ENCODE measurements around the gene AMOTL1.

AMOTL1 gene

GRCh38 chr11:94871491-94872185, 103.5 kb downstream of the AMOTL1 start:
- Histone ChIP-seq H3K36me3 (ENCODE audit: control insufficient read depth, insufficient read depth, low read length) (peaks cover 63% of the 10 kb centered on the region), H3K9ac (ENCODE audit: low read depth, low read length) (no peak overlapping the region), H3K4me1 (ENCODE audit: control insufficient read depth, insufficient read depth, low read length) (peaks cover 11% of the 10 kb centered on the region; the same call in 1 of the 2 replicates), H3K9me3 (ENCODE audit: control insufficient read depth, insufficient read depth, low read length) (no peaks in the 10 kb centered on the region), H3K4me3 (ENCODE audit: low read depth, low read length) (no peak overlapping the region), H3K27ac (ENCODE audit: low read depth, low read length) (no peak overlapping the region), H3K27me3 (ENCODE audit: control insufficient read depth, insufficient read depth, low read length) (no peaks in the 10 kb centered on the region)

- H3K27me3 ChIP-seq (ENCODE audit: control insufficient read depth, insufficient read depth, low read length): no peaks in the 10 kb centered on the region
- H3K9me3 ChIP-seq (ENCODE audit: control insufficient read depth, insufficient read depth, low read length): no peaks in the 10 kb centered on the region
- no peak overlapping the region for H3K27ac ChIP-seq (ENCODE audit: low read depth, low read length)
- peaks cover 52% of the 10 kb centered on the region for H3K36me3 ChIP-seq (ENCODE audit: control insufficient read depth, insufficient read depth, low read length)
- H3K4me1 ChIP-seq (ENCODE audit: control insufficient read depth, insufficient read depth, low read length): 0 out of 2 replicates have a peak, but pooled peaks cover 3% of the 10 kb centered on the region
- H3K4me3 ChIP-seq (ENCODE audit: low read depth, low read length): no peak overlapping the region
- H3K9ac ChIP-seq (ENCODE audit: low read depth, low read length): no peak overlapping the region
These were observed 105.9 kb downstream of the AMOTL1 start for GRCh38 chr11:94873916-94874540.

GRCh38 chr11:94876222-94876621, 108.1 kb downstream of the AMOTL1 start:
- Histone ChIP-seq H3K4me3 (ENCODE audit: low read depth, low read length) (no peak overlapping the region), H3K36me3 (ENCODE audit: control insufficient read depth, insufficient read depth, low read length) (peaks cover 32% of the 10 kb centered on the region), H3K27ac (ENCODE audit: low read depth, low read length) (peak overlapping the region; percentile 26), H3K4me1 (ENCODE audit: control insufficient read depth, insufficient read depth, low read length) (0 out of 2 replicates have a peak, but pooled peaks cover 3% of the 10 kb centered on the region), H3K9me3 (ENCODE audit: control insufficient read depth, insufficient read depth, low read length) (no peaks in the 10 kb centered on the region), H3K27me3 (ENCODE audit: control insufficient read depth, insufficient read depth, low read length) (no peaks in the 10 kb centered on the region), H3K9ac (ENCODE audit: low read depth, low read length) (no peak overlapping the region)

- 0 out of 2 replicates have a peak, but pooled peaks cover 3% of the 10 kb centered on the region for H3K4me1 ChIP-seq (ENCODE audit: control insufficient read depth, insufficient read depth, low read length)
- peak overlapping the region; percentile 66 for H3K27ac ChIP-seq (ENCODE audit: low read depth, low read length)
- no peak overlapping the region for H3K4me3 ChIP-seq (ENCODE audit: low read depth, low read length)
- H3K27me3 ChIP-seq (ENCODE audit: control insufficient read depth, insufficient read depth, low read length): no peaks in the 10 kb centered on the region
- H3K36me3 ChIP-seq (ENCODE audit: control insufficient read depth, insufficient read depth, low read length): peaks cover 26% of the 10 kb centered on the region
- H3K9ac ChIP-seq (ENCODE audit: low read depth, low read length): no peak overlapping the region
- no peaks in the 10 kb centered on the region for H3K9me3 ChIP-seq (ENCODE audit: control insufficient read depth, insufficient read depth, low read length)
These were observed 108.7 kb downstream of the AMOTL1 start for GRCh38 chr11:94876645-94877442.

- H3K9ac ChIP-seq (ENCODE audit: low read depth, low read length): no peak overlapping the region
- no peaks in the 10 kb centered on the region for H3K27me3 ChIP-seq (ENCODE audit: control insufficient read depth, insufficient read depth, low read length)
- H3K4me1 ChIP-seq (ENCODE audit: control insufficient read depth, insufficient read depth, low read length): 0 out of 2 replicates have a peak, but pooled peaks cover 3% of the 10 kb centered on the region
- no peaks in the 10 kb centered on the region for H3K9me3 ChIP-seq (ENCODE audit: control insufficient read depth, insufficient read depth, low read length)
- H3K27ac ChIP-seq (ENCODE audit: low read depth, low read length): no peak overlapping the region
- H3K36me3 ChIP-seq (ENCODE audit: control insufficient read depth, insufficient read depth, low read length): peaks cover 19% of the 10 kb centered on the region
- H3K4me3 ChIP-seq (ENCODE audit: low read depth, low read length): no peak overlapping the region
These were observed 109.5 kb downstream of the AMOTL1 start for GRCh38 chr11:94877443-94878200.

GRCh38 chr11:94879006-94879405, 110.8 kb downstream of the AMOTL1 start:
- no peaks in the 10 kb centered on the region for H3K9me3 ChIP-seq (ENCODE audit: control insufficient read depth, insufficient read depth, low read length)
- no peak overlapping the region for H3K4me3 ChIP-seq (ENCODE audit: low read depth, low read length)
- H3K36me3 ChIP-seq (ENCODE audit: control insufficient read depth, insufficient read depth, low read length): peaks cover 19% of the 10 kb centered on the region
- H3K27ac ChIP-seq (ENCODE audit: low read depth, low read length): no peak overlapping the region
- H3K9ac ChIP-seq (ENCODE audit: low read depth, low read length): no peak overlapping the region
- 0 out of 2 replicates have a peak, but pooled peaks cover 3% of the 10 kb centered on the region for H3K4me1 ChIP-seq (ENCODE audit: control insufficient read depth, insufficient read depth, low read length)
- no peaks in the 10 kb centered on the region for H3K27me3 ChIP-seq (ENCODE audit: control insufficient read depth, insufficient read depth, low read length)

- Histone ChIP-seq H3K9me3 (ENCODE audit: control insufficient read depth, insufficient read depth, low read length) (no peaks in the 10 kb centered on the region), H3K36me3 (ENCODE audit: control insufficient read depth, insufficient read depth, low read length) (peaks cover 26% of the 10 kb centered on the region), H3K4me3 (ENCODE audit: low read depth, low read length) (no peak overlapping the region), H3K27ac (ENCODE audit: low read depth, low read length) (no peak overlapping the region), H3K4me1 (ENCODE audit: control insufficient read depth, insufficient read depth, low read length) (0 out of 2 replicates have a peak, but pooled peaks cover 3% of the 10 kb centered on the region), H3K27me3 (ENCODE audit: control insufficient read depth, insufficient read depth, low read length) (no peaks in the 10 kb centered on the region), H3K9ac (ENCODE audit: low read depth, low read length) (no peak overlapping the region)
These were observed 112.1 kb downstream of the AMOTL1 start for GRCh38 chr11:94880216-94880615.

- Histone ChIP-seq H3K9ac (ENCODE audit: low read depth, low read length) (no peak overlapping the region), H3K27ac (ENCODE audit: low read depth, low read length) (no peak overlapping the region), H3K4me1 (ENCODE audit: control insufficient read depth, insufficient read depth, low read length) (no peaks in the 10 kb centered on the region), H3K9me3 (ENCODE audit: control insufficient read depth, insufficient read depth, low read length) (no peaks in the 10 kb centered on the region), H3K4me3 (ENCODE audit: low read depth, low read length) (no peak overlapping the region), H3K36me3 (ENCODE audit: control insufficient read depth, insufficient read depth, low read length) (peaks cover 7% of the 10 kb centered on the region), H3K27me3 (ENCODE audit: control insufficient read depth, insufficient read depth, low read length) (no peaks in the 10 kb centered on the region)
These were observed 114.8 kb downstream of the AMOTL1 start for GRCh38 chr11:94882931-94883330.

- H3K9me3 ChIP-seq (ENCODE audit: control insufficient read depth, insufficient read depth, low read length): no peaks in the 10 kb centered on the region
- H3K4me3 ChIP-seq (ENCODE audit: low read depth, low read length): no peak overlapping the region
- H3K36me3 ChIP-seq (ENCODE audit: control insufficient read depth, insufficient read depth, low read length): peaks cover 7% of the 10 kb centered on the region
- H3K9ac ChIP-seq (ENCODE audit: low read depth, low read length): no peak overlapping the region
- H3K27ac ChIP-seq (ENCODE audit: low read depth, low read length): no peak overlapping the region
- H3K4me1 ChIP-seq (ENCODE audit: control insufficient read depth, insufficient read depth, low read length): no peaks in the 10 kb centered on the region
- no peaks in the 10 kb centered on the region for H3K27me3 ChIP-seq (ENCODE audit: control insufficient read depth, insufficient read depth, low read length)
These were observed 115.7 kb downstream of the AMOTL1 start for GRCh38 chr11:94883878-94884277.

GRCh38 chr11:94884376-94884775, 116.2 kb downstream of the AMOTL1 start:
- H3K9me3 ChIP-seq (ENCODE audit: control insufficient read depth, insufficient read depth, low read length): no peaks in the 10 kb centered on the region
- H3K27me3 ChIP-seq (ENCODE audit: control insufficient read depth, insufficient read depth, low read length): no peaks in the 10 kb centered on the region
- H3K4me3 ChIP-seq (ENCODE audit: low read depth, low read length): no peak overlapping the region
- no peak overlapping the region for H3K9ac ChIP-seq (ENCODE audit: low read depth, low read length)
- peaks cover 7% of the 10 kb centered on the region for H3K36me3 ChIP-seq (ENCODE audit: control insufficient read depth, insufficient read depth, low read length)
- H3K27ac ChIP-seq (ENCODE audit: low read depth, low read length): no peak overlapping the region
- H3K4me1 ChIP-seq (ENCODE audit: control insufficient read depth, insufficient read depth, low read length): no peaks in the 10 kb centered on the region

Measured in HUES48 (cell line).